GM12864 (cell line): ENCODE data around the gene TAOK1.

Experiments
- DNase-seq: peaks from one replicate; pipeline ENCODE4 v3.0.0-alpha.2; 2011; ENCODE audit warnings: low read depth
- H3K4me3 ChIP-seq: 2 replicates; pipeline ENCODE4 v1.5.1; 2011; ENCODE audit warnings: mild to moderate bottlenecking, low read depth, low read length, control low read depth
- TF ChIP-seq, protein P1 (sequence below): IDR thresholded peaks from 2 replicates; pipeline ENCODE4 v1.5.1; 2011; ENCODE audit warnings: low read depth, mild to moderate bottlenecking, moderate library complexity, low read length, control low read depth, inconsistent platforms; ENCODE audit errors: missing control alignments

TAOK1 gene

DNA sequence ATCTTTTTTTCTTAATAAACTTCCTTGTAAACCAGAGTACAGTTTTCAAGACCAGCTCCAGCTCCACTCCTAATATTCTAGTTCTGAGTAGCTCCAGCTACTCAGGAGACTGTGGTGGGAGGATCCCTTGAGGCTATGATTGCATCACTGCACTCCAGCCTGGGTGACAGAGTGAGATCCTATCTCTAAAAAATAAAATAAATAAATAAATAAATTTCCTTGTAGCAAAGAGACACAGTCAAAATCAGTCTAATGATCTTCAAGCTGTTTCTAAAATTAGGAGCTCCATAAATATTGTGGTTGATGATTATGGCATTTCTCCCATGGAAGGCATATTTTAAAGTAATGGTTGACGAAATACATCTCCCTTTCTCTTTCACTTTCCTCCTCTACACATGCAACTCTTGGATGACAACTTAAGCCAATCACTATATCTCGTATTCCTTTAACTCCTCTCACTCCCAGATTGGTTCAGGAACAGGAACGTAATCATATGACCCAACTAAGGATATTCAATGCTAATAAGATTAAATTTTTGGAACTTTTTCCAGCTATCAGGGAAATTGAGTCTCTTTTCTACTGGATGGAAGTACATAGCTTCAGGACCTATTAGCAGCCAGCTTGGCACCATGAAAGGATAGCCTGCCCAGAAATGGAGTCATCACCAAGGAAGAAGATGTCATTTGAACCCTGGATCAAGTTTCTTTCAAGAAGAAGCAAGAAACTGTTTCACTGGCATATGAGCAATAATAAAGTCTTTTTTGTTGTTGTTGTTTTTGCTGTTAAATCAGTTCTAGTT lies 42.1 kb upstream of the TAOK1 start:
- H3K4me3 ChIP-seq: no peak overlapping the region
- TF ChIP-seq, protein P1, sequence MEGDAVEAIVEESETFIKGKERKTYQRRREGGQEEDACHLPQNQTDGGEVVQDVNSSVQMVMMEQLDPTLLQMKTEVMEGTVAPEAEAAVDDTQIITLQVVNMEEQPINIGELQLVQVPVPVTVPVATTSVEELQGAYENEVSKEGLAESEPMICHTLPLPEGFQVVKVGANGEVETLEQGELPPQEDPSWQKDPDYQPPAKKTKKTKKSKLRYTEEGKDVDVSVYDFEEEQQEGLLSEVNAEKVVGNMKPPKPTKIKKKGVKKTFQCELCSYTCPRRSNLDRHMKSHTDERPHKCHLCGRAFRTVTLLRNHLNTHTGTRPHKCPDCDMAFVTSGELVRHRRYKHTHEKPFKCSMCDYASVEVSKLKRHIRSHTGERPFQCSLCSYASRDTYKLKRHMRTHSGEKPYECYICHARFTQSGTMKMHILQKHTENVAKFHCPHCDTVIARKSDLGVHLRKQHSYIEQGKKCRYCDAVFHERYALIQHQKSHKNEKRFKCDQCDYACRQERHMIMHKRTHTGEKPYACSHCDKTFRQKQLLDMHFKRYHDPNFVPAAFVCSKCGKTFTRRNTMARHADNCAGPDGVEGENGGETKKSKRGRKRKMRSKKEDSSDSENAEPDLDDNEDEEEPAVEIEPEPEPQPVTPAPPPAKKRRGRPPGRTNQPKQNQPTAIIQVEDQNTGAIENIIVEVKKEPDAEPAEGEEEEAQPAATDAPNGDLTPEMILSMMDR: no peak
- DNase-seq: no peak

DNA sequence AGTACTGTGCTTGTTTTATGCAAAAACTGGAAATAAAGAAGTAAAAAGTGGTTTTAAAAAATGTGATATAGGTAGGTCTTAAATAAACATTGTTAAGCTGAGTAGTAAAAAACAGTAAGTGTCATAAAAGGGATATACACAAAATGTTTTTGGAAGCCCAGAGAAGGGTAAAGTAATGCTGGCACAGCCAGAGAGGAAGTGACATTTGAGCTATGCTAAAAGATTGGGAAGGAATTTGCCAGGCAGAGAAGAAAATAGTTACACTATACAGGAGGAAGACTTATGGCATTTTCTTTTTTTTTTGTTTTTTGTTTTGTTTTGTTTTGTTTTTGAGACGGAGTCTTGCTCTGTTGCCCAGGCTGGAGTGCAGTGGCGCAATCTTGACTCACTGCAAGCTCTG lies 40.8 kb upstream of the TAOK1 start:
- TF ChIP-seq, protein P1: no peak
- no peak for DNase-seq
- no peak overlapping the region for H3K4me3 ChIP-seq

DNA sequence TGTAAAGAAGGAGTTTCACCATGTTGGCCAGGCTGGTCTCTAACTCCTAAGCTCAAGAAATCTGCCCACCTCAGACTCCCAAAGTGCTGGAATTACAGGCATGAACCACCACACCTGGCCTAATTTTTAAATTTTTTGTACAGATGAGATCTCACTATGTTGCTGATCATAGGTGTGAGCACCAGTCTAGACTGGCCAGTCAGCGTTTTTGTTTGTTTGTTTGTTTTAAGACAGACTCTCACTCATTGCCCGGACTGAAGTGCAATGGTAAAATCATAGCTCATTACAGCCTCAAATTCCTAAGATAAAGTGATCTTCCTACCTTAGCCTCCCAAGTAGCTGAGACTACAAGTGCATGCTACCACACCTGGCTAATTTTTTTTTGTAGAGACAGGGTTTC lies 38.0 kb upstream of the TAOK1 start:
- no peak for DNase-seq

DNA sequence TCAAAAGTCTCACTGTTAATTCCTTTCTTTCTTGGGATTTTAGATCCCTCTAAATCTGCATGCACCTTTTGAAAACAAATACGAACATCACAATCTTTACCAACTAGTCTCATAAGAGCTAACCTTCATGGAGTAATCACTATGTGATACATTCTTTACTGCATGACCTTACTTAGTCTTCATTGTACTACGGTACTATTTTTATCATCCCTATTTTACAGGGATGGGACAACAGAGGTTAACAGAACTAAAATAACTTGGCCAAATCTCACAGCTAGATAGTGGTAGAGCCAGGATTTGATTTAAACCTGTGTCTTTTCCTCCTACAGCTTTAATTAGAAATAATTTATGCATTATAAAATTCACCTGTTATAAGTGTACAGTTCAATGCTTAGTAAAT lies 32.9 kb upstream of the TAOK1 start:
- TF ChIP-seq, protein P1: no peak
- no peak overlapping the region for H3K4me3 ChIP-seq
- DNase-seq: no peak

More for the DNA sequence above, 38.0 kb upstream of the TAOK1 start:
- H3K4me3 ChIP-seq: no peak overlapping the region
- TF ChIP-seq, protein P1: no peak

DNA sequence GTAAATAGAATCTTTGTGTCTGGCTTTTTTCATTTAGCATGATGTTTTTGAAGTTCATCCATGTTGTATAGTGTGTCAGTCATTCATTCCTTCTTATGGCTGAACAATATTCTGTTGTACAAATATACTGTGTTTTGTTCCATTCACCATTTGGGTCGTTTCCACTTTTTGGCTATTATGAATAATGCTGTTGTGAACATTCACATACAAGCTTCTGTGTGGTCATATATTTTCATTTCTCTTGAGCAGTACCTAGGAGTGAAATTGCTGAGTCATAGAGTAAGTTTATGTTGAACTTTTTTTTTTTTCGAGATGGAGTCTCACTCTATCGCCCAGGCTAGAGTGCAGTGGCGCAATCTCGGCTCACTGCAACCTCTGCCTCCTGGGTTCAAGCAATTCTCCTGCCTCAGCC lies 32.3 kb upstream of the TAOK1 start:
- DNase-seq: no peak
- TF ChIP-seq, protein P1: no peak
- H3K4me3 ChIP-seq: no peak overlapping the region

DNA sequence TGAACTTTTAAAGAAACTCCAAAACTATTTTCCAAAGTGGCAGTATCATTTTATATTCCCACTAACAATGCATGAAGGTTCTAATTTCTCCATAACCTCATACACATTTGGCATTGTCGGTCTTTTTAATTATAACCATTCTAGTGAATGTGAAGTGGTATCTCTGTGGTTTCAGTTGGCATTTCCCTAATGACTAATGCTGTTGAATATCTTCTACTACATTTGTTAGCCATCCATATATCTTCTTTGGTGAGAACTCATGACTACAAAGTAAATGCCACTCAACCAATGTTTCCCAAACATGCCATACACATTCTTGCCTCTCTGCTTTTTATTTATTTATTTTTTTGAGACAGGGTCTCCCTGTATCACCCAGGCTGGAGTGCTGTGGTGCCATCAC lies 31.7 kb upstream of the TAOK1 start:
- no peak for DNase-seq

DNA sequence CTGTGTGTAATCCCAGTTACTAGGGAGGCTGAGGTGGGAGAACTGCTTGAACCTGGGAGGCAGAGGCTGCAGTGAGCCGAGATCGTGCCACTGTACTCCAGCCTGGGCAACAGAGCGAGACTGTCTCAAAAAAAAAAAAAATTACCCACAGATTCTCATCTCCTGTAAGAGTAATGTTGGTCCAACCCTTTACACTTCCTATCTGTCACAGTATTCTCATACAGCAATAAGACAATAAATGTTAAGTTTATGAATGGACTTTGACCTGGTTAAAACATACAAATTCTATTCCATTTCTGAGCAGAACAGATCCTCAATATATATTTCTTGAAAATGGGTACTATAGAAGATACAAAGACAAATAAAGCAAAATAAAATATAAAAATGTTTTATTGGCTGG lies 30.4 kb upstream of the TAOK1 start:
- no peak for DNase-seq
- TF ChIP-seq, protein P1: no peak
- H3K4me3 ChIP-seq: no peak overlapping the region

More for the DNA sequence above, 31.7 kb upstream of the TAOK1 start:
- no peak overlapping the region for H3K4me3 ChIP-seq
- TF ChIP-seq, protein P1: no peak
